Skeletal muscle satellite cell (primary cell): Measurements from ENCODE around the gene COL21A1.

Experiments used
- H3K27me3 ChIP-seq: 2 replicates; pipeline ENCODE4 v1.7.0; 2013; ENCODE audit warnings: low read length; ENCODE audit not compliant: control insufficient read depth, insufficient read depth
- H3K36me3 ChIP-seq: 2 replicates; pipeline ENCODE4 v1.7.0; 2013; ENCODE audit warnings: mild to moderate bottlenecking, control low read depth, low read length; ENCODE audit not compliant: insufficient read depth
- H3K4me1 ChIP-seq: 2 replicates; pipeline ENCODE4 v1.7.0; 2013; ENCODE audit warnings: low read length; ENCODE audit not compliant: control insufficient read depth, insufficient read depth
- H3K4me2 ChIP-seq: 2 replicates; pipeline ENCODE4 v1.7.0; 2013; ENCODE audit warnings: mild to moderate bottlenecking, low read length
- H3K4me3 ChIP-seq: 2 replicates; pipeline ENCODE4 v1.7.0; 2013; ENCODE audit warnings: low read length
- H3K9ac ChIP-seq: 2 replicates; pipeline ENCODE4 v1.7.0; 2013; ENCODE audit warnings: mild to moderate bottlenecking, low read depth, low read length, moderate library complexity
- H3K9me3 ChIP-seq: replicated peaks from 2 replicates; pipeline ENCODE4 v1.7.0; 2013; ENCODE audit warnings: mild to moderate bottlenecking, control low read depth, low read length

Gene COL21A1

DNA sequence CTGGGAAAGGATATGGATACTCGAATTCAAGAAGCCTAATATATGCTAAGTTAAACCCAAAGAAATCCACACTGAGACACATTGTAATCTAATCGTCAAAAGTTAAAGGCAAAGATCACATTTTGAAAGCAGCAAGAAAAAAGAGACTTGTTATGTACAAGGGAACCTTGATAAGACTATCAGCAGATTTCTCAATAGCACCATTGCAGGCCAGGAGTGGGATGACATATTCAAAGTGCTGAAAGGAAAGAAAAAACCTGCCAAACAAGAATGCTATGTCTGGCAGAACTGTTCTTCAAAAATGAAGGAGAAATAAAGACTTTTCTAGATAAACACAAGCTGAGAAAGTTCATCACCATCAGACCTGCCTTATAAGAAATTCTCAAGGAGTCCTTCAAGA lies 75.2 kb downstream of the COL21A1 start:
- H3K9ac ChIP-seq, result no peak overlapping the region
- no peak overlapping the region for H3K4me2 ChIP-seq
- H3K36me3 ChIP-seq, result no peaks in the 10 kb centered on the region
- H3K4me1 ChIP-seq, result no peaks in the 10 kb centered on the region
- no peak overlapping the region for H3K4me3 ChIP-seq
- H3K9me3 ChIP-seq, result peaks cover 7% of the 10 kb centered on the region
- H3K27me3 ChIP-seq, result no peaks in the 10 kb centered on the region

- Histone ChIP-seq H3K4me2 (no peak overlapping the region), H3K36me3 (no peaks in the 10 kb centered on the region), H3K9me3 (peaks cover 4% of the 10 kb centered on the region), H3K4me3 (no peak overlapping the region), H3K9ac (no peak overlapping the region), H3K27me3 (no peaks in the 10 kb centered on the region), H3K4me1 (peaks cover 3% of the 10 kb centered on the region)
Observed at GRCh38 chr6:56169366-56169765, 78.0 kb downstream of the COL21A1 start.

DNA sequence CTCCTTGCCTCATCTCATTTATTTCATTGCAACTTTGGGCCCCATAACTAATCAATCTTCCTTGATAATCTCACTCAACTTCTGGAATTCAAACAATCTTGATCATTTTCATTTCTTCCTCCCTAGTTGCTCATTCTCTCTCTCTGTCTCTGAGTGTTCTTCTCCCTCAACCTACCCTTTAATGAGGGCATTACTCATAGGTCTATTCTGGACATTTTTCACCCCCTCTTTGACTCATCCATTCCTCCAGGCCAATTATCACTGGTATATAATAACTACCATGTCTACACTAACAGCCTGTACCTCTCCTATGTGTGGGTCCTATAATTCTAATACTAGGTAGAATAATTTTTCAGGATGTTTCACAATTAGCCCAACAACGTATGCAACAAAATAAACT lies 78.8 kb downstream of the COL21A1 start:
- Histone ChIP-seq H3K27me3 (no peaks in the 10 kb centered on the region), H3K36me3 (no peaks in the 10 kb centered on the region), H3K4me2 (no peak overlapping the region), H3K4me1 (peaks cover 3% of the 10 kb centered on the region), H3K9me3 (peaks cover 4% of the 10 kb centered on the region), H3K4me3 (no peak overlapping the region), H3K9ac (no peak overlapping the region)

DNA sequence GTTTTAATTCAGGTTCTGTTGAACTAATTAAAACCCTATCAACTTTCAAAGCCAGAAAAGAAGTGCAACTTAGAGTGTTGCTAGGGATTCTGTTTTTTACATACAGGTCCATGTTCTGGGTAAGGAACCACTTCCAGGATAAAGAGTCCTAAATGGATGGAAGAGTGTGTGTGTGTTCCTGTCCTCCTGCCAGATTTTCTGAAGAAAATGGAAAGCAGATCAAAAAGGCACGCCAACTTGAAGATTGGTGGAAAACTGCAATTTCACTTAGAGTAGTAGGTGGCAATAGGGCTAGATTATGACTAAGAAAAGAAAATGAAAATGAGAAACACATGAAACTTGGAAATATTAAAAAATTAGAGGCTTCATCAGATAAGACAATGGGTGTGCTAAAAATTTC lies 85.3 kb downstream of the COL21A1 start:
- no peak overlapping the region for H3K9ac ChIP-seq
- H3K9me3 ChIP-seq, result no peaks in the 10 kb centered on the region
- H3K27me3 ChIP-seq, result no peaks in the 10 kb centered on the region
- H3K36me3 ChIP-seq, result no peaks in the 10 kb centered on the region
- H3K4me3 ChIP-seq, result no peak overlapping the region
- H3K4me1 ChIP-seq, result peaks cover 3% of the 10 kb centered on the region
- H3K4me2 ChIP-seq, result no peak overlapping the region

DNA sequence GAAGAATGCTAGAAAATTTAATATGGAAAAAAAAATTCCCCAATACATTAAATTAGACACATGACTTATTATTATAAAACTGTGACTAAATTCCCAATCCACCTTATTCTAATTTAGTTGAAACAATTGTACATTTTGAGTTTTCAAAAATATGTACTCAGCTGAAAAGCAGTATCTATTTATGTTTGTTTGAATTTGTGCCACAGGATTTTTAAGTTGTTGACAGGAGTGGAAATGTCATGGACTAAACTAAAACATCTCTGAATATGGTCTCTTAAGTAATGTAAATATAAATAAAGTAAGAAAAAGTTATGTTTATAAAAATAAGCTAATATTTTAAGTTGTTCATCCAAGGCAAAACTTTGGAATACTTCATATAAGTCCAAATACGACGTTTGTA lies 86.9 kb downstream of the COL21A1 start:
- H3K36me3 ChIP-seq, result no peaks in the 10 kb centered on the region
- no peak overlapping the region for H3K4me3 ChIP-seq
- H3K27me3 ChIP-seq, result no peaks in the 10 kb centered on the region
- no peak overlapping the region for H3K9ac ChIP-seq
- H3K9me3 ChIP-seq, result no peaks in the 10 kb centered on the region
- no peaks in the 10 kb centered on the region for H3K4me1 ChIP-seq
- no peak overlapping the region for H3K4me2 ChIP-seq

- no peaks in the 10 kb centered on the region for H3K4me1 ChIP-seq
- H3K4me3 ChIP-seq, result no peak overlapping the region
- H3K9ac ChIP-seq, result no peak overlapping the region
Observed at GRCh38 chr6:56158571-56158970, 88.8 kb downstream of the COL21A1 start.

DNA sequence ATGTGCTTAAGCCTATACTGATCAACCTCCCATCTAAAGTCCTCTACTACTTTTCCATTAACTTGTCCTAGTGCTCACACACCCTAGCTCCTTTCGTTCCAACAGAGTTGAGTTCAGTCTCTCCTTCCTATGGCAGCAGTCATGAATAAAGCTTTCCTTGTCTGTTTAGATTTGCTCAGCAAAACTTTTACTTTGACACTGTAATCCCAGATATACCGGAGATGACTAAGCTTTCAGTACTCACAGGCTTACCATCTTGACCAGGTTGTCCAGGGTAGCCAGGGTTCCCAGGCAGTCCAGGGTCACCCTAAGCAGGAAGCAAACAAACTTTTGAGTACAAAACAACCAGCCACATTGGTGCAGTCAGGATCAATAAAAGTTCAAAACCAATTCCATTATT lies 90.7 kb downstream of the COL21A1 start:
- H3K4me3 ChIP-seq, result no peak overlapping the region
- H3K27me3 ChIP-seq, result no peaks in the 10 kb centered on the region
- H3K9ac ChIP-seq, result no peak overlapping the region
- peaks cover 5% of the 10 kb centered on the region for H3K9me3 ChIP-seq
- no peak overlapping the region for H3K4me2 ChIP-seq
- H3K4me1 ChIP-seq, result no peaks in the 10 kb centered on the region
- no peaks in the 10 kb centered on the region for H3K36me3 ChIP-seq

More at GRCh38 chr6:56158571-56158970, 88.8 kb downstream of the COL21A1 start:
- H3K4me2 ChIP-seq, result no peak overlapping the region
- no peaks in the 10 kb centered on the region for H3K36me3 ChIP-seq
- no peaks in the 10 kb centered on the region for H3K27me3 ChIP-seq
- H3K9me3 ChIP-seq, result peaks cover 5% of the 10 kb centered on the region

- Histone ChIP-seq H3K9ac (no peak overlapping the region), H3K4me3 (no peak overlapping the region), H3K27me3 (no peaks in the 10 kb centered on the region), H3K4me1 (no peaks in the 10 kb centered on the region), H3K36me3 (no peaks in the 10 kb centered on the region), H3K4me2 (no peak overlapping the region), H3K9me3 (peaks cover 5% of the 10 kb centered on the region)
Observed at GRCh38 chr6:56155634-56156141, 91.7 kb downstream of the COL21A1 start.

DNA sequence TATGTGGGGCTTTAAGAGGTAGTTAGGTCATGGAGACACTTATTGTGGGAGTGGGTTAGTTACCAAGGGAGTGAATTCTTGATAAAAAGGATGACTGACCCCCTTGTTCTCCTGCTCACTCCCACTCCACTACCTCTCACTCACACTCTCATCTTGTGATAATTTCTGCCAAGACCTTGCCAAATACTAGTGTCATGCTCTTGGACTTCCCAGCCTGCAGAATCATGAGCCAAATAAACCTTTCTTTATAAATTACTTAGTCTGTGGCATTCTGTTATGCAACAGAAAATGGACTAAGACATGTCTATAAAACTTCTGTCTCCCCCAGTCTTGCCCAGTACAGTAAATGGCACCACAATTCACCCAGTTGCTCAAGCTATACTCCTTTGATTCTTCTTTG lies 93.3 kb downstream of the COL21A1 start:
- Histone ChIP-seq H3K4me1 (no peaks in the 10 kb centered on the region), H3K9ac (no peak overlapping the region), H3K9me3 (peaks cover 5% of the 10 kb centered on the region), H3K4me3 (no peak overlapping the region), H3K27me3 (no peaks in the 10 kb centered on the region), H3K36me3 (no peaks in the 10 kb centered on the region), H3K4me2 (no peak overlapping the region)

DNA sequence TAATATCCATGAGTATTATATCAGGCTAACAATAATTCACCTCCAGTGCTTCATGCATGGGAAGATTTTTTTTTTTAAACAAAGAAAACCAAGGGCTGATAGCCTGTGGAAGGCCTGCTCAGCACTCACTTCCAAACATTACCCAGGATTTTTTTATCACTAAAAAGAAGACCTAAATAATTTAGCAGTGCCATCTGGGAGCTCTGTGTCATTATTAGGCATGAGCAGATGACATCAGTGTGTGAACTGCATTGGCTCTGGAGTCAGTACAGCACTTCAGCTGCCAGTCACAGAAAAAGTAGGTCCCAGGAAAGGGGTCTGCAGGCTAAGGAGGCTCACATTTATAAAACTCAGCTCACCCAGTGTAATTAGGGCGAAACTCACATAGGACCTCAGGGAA lies 94.8 kb downstream of the COL21A1 start:
- no peak overlapping the region for H3K4me2 ChIP-seq
- H3K27me3 ChIP-seq, result no peaks in the 10 kb centered on the region
- no peak overlapping the region for H3K4me3 ChIP-seq
- no peaks in the 10 kb centered on the region for H3K36me3 ChIP-seq
- H3K9ac ChIP-seq, result no peak overlapping the region
- H3K4me1 ChIP-seq, result peaks cover 2% of the 10 kb centered on the region
- H3K9me3 ChIP-seq, result peaks cover 5% of the 10 kb centered on the region

DNA sequence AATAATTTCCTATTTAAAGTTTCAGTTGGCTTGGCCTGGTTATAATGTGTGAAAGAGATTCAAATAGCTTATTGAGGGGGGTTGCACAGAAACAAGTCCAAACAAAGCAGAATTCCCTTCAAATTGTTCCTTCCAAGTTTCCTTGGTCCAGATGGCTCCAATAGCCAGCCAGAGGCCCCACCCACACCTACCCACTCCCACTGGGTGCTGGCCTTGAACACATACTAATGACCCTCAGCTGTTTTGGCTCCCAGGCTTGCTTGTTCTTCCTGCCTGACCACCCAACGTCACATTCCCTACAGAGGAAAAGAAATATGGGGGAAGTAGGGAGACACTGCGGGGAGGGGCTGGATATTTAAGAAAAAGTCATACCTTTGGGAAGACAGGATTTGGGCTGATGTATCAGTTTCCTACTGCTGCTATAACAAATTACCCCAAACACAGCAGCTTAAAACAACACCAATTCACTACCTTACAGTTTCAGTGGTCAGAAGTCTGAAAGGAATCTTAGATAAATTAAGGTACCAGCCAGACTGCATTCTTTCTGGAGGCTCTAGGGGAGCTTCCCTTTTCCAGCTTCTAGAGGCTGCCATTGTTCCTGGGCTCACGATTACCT lies 95.7 kb downstream of the COL21A1 start:
- Histone ChIP-seq H3K4me2 (no peak overlapping the region), H3K36me3 (no peaks in the 10 kb centered on the region), H3K27me3 (no peaks in the 10 kb centered on the region), H3K4me1 (peaks cover 2% of the 10 kb centered on the region), H3K4me3 (no peak overlapping the region), H3K9ac (no peak overlapping the region), H3K9me3 (peaks cover 5% of the 10 kb centered on the region)

DNA sequence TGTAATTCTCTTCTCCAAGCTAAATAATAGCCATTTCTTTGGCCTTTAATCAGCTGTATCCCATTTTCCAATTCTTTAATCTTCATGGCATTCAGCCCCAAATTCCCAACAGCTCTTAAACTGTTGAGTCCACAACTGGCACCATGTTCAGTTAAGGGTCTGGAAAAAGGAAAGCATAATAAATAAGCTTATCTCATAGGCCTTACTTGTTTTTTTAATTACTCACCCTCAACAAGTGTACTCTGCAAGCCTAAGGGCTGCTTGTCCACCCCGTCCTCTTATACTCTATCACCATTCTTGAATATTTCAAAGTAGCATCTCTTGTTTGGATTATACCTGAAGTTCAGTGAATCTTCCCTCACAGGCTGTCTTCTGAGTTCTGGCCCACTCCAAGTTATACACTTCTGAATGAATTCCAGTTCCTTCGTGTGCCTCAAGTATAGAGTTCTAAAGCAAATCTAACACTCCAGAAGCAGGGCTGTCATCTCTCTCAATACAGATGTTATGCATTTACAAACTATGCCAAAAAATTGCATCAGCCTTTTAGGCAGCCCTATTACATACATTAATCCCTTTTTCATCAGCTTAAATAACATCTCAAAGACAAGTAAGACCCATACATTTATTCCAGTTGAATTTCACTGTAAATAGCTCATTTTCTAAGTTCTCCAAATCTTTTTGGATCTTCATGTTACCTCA lies 98.7 kb downstream of the COL21A1 start:
- Histone ChIP-seq H3K36me3 (no peaks in the 10 kb centered on the region), H3K4me3 (no peak overlapping the region), H3K4me1 (peaks cover 32% of the 10 kb centered on the region), H3K9me3 (no peaks in the 10 kb centered on the region), H3K27me3 (no peaks in the 10 kb centered on the region), H3K4me2 (no peak overlapping the region), H3K9ac (no peak overlapping the region)
